HCT116 (cell line): ENCODE data around the gene MED25. TPM values are rescaled to one million over a fixed set of nuclear protein-coding genes. Genes with fewer than 3 reads are reported as not detected.

Experiments used
- ATAC-seq: fragments of 200-7000 bp; cut with Tn5 transposase; 2 replicates; pipeline ENCODE4 v1.9.1; 2020; ENCODE audit warnings: mild to moderate bottlenecking, moderate library complexity
- BruUV-seq: library from RNA; stranded (reverse); fragments of 400-500 nt; replicated peaks from 2 replicates; lab custom pipeline; 2021; lab: Mats Ljungman, UMichigan
- CTCF ChIA-PET: fragments of 300-600 bp; sonication (Branson Sonifier 250); formaldehyde crosslinking; loops from one replicate; lab custom pipeline; 2021; ENCODE audit warnings: antibody characterized with exemption; lab: Charles Lee
- POLR2A ChIA-PET: fragments of 300-600, 350-600 bp; sonication (Branson Sonifier 250); formaldehyde crosslinking; loops from one replicate; lab custom pipeline; 2021; ENCODE audit warnings: antibody characterized with exemption; lab: Charles Lee
- RAD21 ChIA-PET, 2 experiments: fragments of 300-600 bp; sonication (Branson Sonifier 250); formaldehyde crosslinking; loops; one replicate each; lab custom pipeline; 2023; ENCODE audit warnings: low total read pairs in 2 of 2; ENCODE audit not compliant: uncharacterized antibody in 2 of 2, unreplicated experiment in 2 of 2, low non-redundant PET in 1 of 2; lab: Charles Lee
- DNase-seq: peaks from one replicate; pipeline ENCODE4 v3.0.0-alpha.2; 2010; ENCODE audit warnings: low read depth, low spot score
- H2AFZ ChIP-seq: fragments of 200-600 bp; shearing (Covaris generic), sonication (generic); 2 replicates; pipeline ENCODE4 v1.6.1; 2017; ENCODE audit warnings: low read depth, mixed run types, mixed read lengths, antibody characterized with exemption, low read length; ENCODE audit not compliant: poor library complexity, severe bottlenecking
- H3K27ac ChIP-seq: 2 replicates; pipeline ENCODE4 v1.5.1; 2012; ENCODE audit warnings: low read depth, low read length
- H3K27me3 ChIP-seq: fragments of 200-600 bp; sonication (generic); 2 replicates; pipeline ENCODE4 v1.6.1; 2016; ENCODE audit warnings: mixed run types, low read length, mixed read lengths; ENCODE audit not compliant: insufficient read depth
- H3K36me3 ChIP-seq, 2 experiments: fragments of 200-500 bp in 1 of 2; fragments of 200-600 bp in 1 of 2; sonication (Bioruptor generic) in 1 of 2; sonication (generic) in 1 of 2; 2 replicates each; pipeline versions ENCODE4 v1.5.1 to v1.6.1; 2014 to 2016; ENCODE audit warnings: low read length in 2 of 2, inconsistent platforms in 1 of 2, mixed read lengths in 1 of 2, mixed run types in 1 of 2; ENCODE audit not compliant: insufficient read depth in 2 of 2, control insufficient read depth in 1 of 2
- H3K4me1 ChIP-seq, 2 experiments: fragments of 200-600 bp in 1 of 2; sonication (generic) in 1 of 2; 2 replicates each; pipeline versions ENCODE4 v1.5.1 to v1.6.1; 2012 to 2017; ENCODE audit warnings: low read length in 2 of 2, inconsistent platforms in 1 of 2, mild to moderate bottlenecking in 1 of 2, mixed read lengths in 1 of 2, mixed run types in 1 of 2, moderate library complexity in 1 of 2; ENCODE audit not compliant: insufficient read depth in 2 of 2, control insufficient read depth in 1 of 2
- H3K4me2 ChIP-seq: fragments of 200-600 bp; sonication (generic); 2 replicates; pipeline ENCODE4 v1.6.1; 2017; ENCODE audit warnings: mixed run types, low read length, mixed read lengths
- H3K4me3 ChIP-seq, 2 experiments: fragments of 200-600 bp in 1 of 2; sonication (generic) in 1 of 2; replicated peaks in 1 of 2; 2 replicates each; pipeline ENCODE4 v1.5.1; 2011 to 2016; ENCODE audit warnings: low read length in 2 of 2, control low read depth in 1 of 2, low read depth in 1 of 2, mild to moderate bottlenecking in 1 of 2, mixed read lengths in 1 of 2, mixed run types in 1 of 2
- H3K79me2 ChIP-seq: fragments of 200-600 bp; sonication (generic); 2 replicates; pipeline ENCODE4 v1.6.1; 2017; ENCODE audit warnings: mild to moderate bottlenecking, mixed run types, low read length, moderate library complexity, mixed read lengths; ENCODE audit not compliant: insufficient read depth
- H3K9ac ChIP-seq: fragments of 200-600 bp; sonication (generic); 2 replicates; pipeline ENCODE4 v1.6.1; 2016; ENCODE audit warnings: low read length, mixed read lengths
- H3K9me2 ChIP-seq: fragments of 200-600 bp; sonication (generic), shearing (Covaris generic); 2 replicates; pipeline ENCODE4 v1.6.1; 2017; ENCODE audit warnings: mixed run types, mild to moderate bottlenecking, moderate library complexity; ENCODE audit not compliant: insufficient read depth
- H3K9me3 ChIP-seq, 2 experiments: fragments of 200-500 bp in 1 of 2; fragments of 200-600 bp in 1 of 2; sonication (Bioruptor generic) in 1 of 2; sonication (generic) in 1 of 2; 2 replicates each; pipeline ENCODE4 v1.6.1; 2014 to 2017; ENCODE audit warnings: low read length in 2 of 2, mixed read lengths in 2 of 2, inconsistent platforms in 1 of 2, low read depth in 1 of 2, mild to moderate bottlenecking in 1 of 2, mixed run types in 1 of 2, moderate library complexity in 1 of 2; ENCODE audit not compliant: control insufficient read depth in 1 of 2, insufficient read depth in 1 of 2
- H4K20me1 ChIP-seq: fragments of 200-600 bp; sonication (generic), shearing (Covaris generic); 2 replicates; pipeline ENCODE4 v1.6.1; 2017; ENCODE audit warnings: mixed run types, mild to moderate bottlenecking, moderate library complexity; ENCODE audit not compliant: insufficient read depth
- ATF3 ChIP-seq: IDR thresholded peaks from 2 replicates; pipeline ENCODE4 v1.6.1; 2012
- CEBPB ChIP-seq: IDR thresholded peaks from 2 replicates; pipeline ENCODE4 v1.6.1; 2012; ENCODE audit warnings: low read depth
- CTCF ChIP-seq, 3 experiments: fragments of 200-600 bp in 1 of 3; sonication (generic) in 1 of 3; IDR thresholded peaks in 2 of 3; conservative IDR thresholded peaks in 1 of 3; 2 replicates each; pipeline ENCODE4 v1.5.1; 2012 to 2017; ENCODE audit warnings: low read depth in 2 of 3, low read length in 2 of 3, antibody characterized with exemption in 1 of 3, borderline replicate concordance in 1 of 3, control low read depth in 1 of 3, mild to moderate bottlenecking in 1 of 3, mixed read lengths in 1 of 3, mixed run types in 1 of 3, moderate library complexity in 1 of 3; ENCODE audit not compliant: insufficient read depth in 1 of 3
- EGR1 ChIP-seq: IDR thresholded peaks from 2 replicates; pipeline ENCODE4 v1.6.1; 2012; ENCODE audit warnings: low read depth
- ELF1 ChIP-seq: IDR thresholded peaks from 2 replicates; pipeline ENCODE4 v1.6.1; 2012; ENCODE audit warnings: low read depth, borderline replicate concordance
- EZH2phosphoT487 ChIP-seq: fragments of 200-600 bp; IDR thresholded peaks from 2 replicates; pipeline ENCODE4 v1.6.1; 2018; ENCODE audit warnings: antibody characterized with exemption, borderline replicate concordance
- FOSL1 ChIP-seq: IDR thresholded peaks from 2 replicates; pipeline ENCODE4 v1.6.1; 2012; ENCODE audit warnings: low read depth
- JUND ChIP-seq: IDR thresholded peaks from 2 replicates; pipeline ENCODE4 v1.6.1; 2012
- POLR2A ChIP-seq: IDR thresholded peaks from 2 replicates; pipeline ENCODE4 v1.7.0; 2011; ENCODE audit warnings: borderline replicate concordance; ENCODE audit not compliant: insufficient read depth, insufficient read length; ENCODE audit errors: extremely low read depth
- RAD21 ChIP-seq: IDR thresholded peaks from 2 replicates; pipeline ENCODE4 v1.6.1; 2012; ENCODE audit warnings: low read depth, mild to moderate bottlenecking
- SP1 ChIP-seq: IDR thresholded peaks from 2 replicates; pipeline ENCODE4 v1.6.1; 2012; ENCODE audit warnings: low read depth
- TCF7L2 ChIP-seq: IDR thresholded peaks from 2 replicates; pipeline ENCODE4 v1.7.0; 2011; ENCODE audit warnings: borderline replicate concordance, inconsistent platforms; ENCODE audit not compliant: insufficient read depth, insufficient read length; ENCODE audit errors: extremely low read depth
- ZBTB33 ChIP-seq: IDR thresholded peaks from 2 replicates; pipeline ENCODE4 v1.6.1; 2011; ENCODE audit warnings: mild to moderate bottlenecking, low read length, moderate library complexity; ENCODE audit not compliant: insufficient replicate concordance; ENCODE audit errors: extremely low read depth
- intact Hi-C: fragments of 100-400 bp; cut with micrococcal nuclease; formaldehyde crosslinking; loops from 2 replicates; pipeline ENCODE4 v1.10.0; 2022
- total RNA-seq: library from RNA; stranded (reverse); gene quantifications from one replicate; pipeline ENCODE4 v1.2.1, GENCODE V29; 2021; ENCODE audit not compliant: unreplicated experiment

The MED25 gene
- total RNA-seq, 1 experiment from 2014 or later = 77.7 TPM

- no peak overlapping the region for H3K9ac ChIP-seq
- TF ChIP-seq ELF1 = no peak
- no peak for TF ChIP-seq ZBTB33
- no peak for TF ChIP-seq TCF7L2
- no peak for TF ChIP-seq JUND
- no peak for TF ChIP-seq CTCF (IDR thresholded peaks at IDR 0.05 in 2 of 3, conservative IDR thresholded peaks at IDR 0.05 in 1 of 3; ENCODE audit: borderline replicate concordance in 1 of 3, insufficient read depth in 1 of 3, low read depth in 2 of 3, low read length in 2 of 3)
- TF ChIP-seq FOSL1 = no peak
- no peak for TF ChIP-seq SP1
- TF ChIP-seq EGR1 = no peak
- TF ChIP-seq POLR2A = no peak
- TF ChIP-seq EZH2phosphoT487 = no peak
- no peak for TF ChIP-seq RAD21
- TF ChIP-seq ATF3 = no peak
- TF ChIP-seq CEBPB = no peak
Observed at GRCh38 chr19:49836176-49837008, 18.3 kb downstream of the MED25 start.

More at GRCh38 chr19:49836176-49837008, 18.3 kb downstream of the MED25 start:
- Histone ChIP-seq H3K4me2 (no peak overlapping the region), H3K79me2 (no peaks in the 10 kb centered on the region), H3K4me1 (no peaks in the 10 kb centered on the region), H3K36me3 (peaks cover 34 to 49% of the 10 kb centered on the region in 2 experiments), H2AFZ (no peak overlapping the region), H3K4me3 (no peak overlapping the region), H3K27me3 (no peaks in the 10 kb centered on the region), H3K9me2 (no peaks in the 10 kb centered on the region), H4K20me1 (no peaks in the 10 kb centered on the region), H3K27ac (no peak overlapping the region), H3K9me3 (no peaks in the 10 kb centered on the region)
- BruUV-seq = no TSS peak
- DNase-seq (no peak), ATAC-seq (peak; percentile 49)
- CTCF ChIA-PET = no interaction called here
- POLR2A ChIA-PET = no interaction called here
- intact Hi-C loops = no loop called here
- RAD21 ChIA-PET = no interaction called here
